K562 (cell line): ENCODE results near the gene GHR. TPM values are rescaled to one million over a fixed set of nuclear protein-coding genes. Genes with fewer than 3 reads are reported as not detected.

Source experiments
- ATAC-seq: fragments of 200-7000 bp; cut with Tn5 transposase; 3 replicates; pipeline ENCODE4 v1.9.1; 2020; ENCODE audit warnings: moderate library complexity
- BruUV-seq: library from RNA; stranded (reverse); fragments of 400-500 nt; replicated peaks from 2 replicates; lab custom pipeline; 2021; lab: Mats Ljungman, UMichigan
- CTCF ChIA-PET: fragments of 300-600 bp; formaldehyde crosslinking; extraction: SDS; loops from one replicate; lab custom pipeline; 2021; ENCODE audit warnings: low intra/inter-chr PET ratio; lab: Yijun Ruan, JAX
- POLR2A ChIA-PET: fragments of 300-600, 350-650 bp; sonication (Branson Sonifier 250); formaldehyde crosslinking; extraction: SDS; loops from one replicate; lab custom pipeline; 2021; ENCODE audit warnings: antibody characterized with exemption, inconsistent platforms; lab: Yijun Ruan, JAX
- DNase-seq, 4 experiments: peaks; one replicate each; pipeline versions ENCODE4 v3.0.0 to v3.0.0-alpha.2; 2011 to 2018; ENCODE audit warnings: low spot score in 3 of 4, mixed read lengths in 3 of 4; ENCODE audit errors: extremely low read depth in 1 of 4
- FAIRE-seq: peaks from 2 replicates; lab custom pipeline; 2011; peaks lifted over from hg19 to GRCh38; lab: Jason Lieb, UNC
- H2AFZ ChIP-seq: 2 replicates; pipeline ENCODE4 v1.6.0; 2011; ENCODE audit warnings: low read depth, low read length, control low read depth, inconsistent platforms
- H3K27ac ChIP-seq: fragments of 200-600 bp; 3 replicates; pipeline ENCODE4 v1.8.0; 2011; ENCODE audit warnings: low read depth, mild to moderate bottlenecking, control low read depth, inconsistent platforms, low read length, moderate library complexity, mixed read lengths; ENCODE audit errors: extremely low read depth
- H3K27me3 ChIP-seq, 2 experiments: fragments of 300-600 bp in 1 of 2; 2 replicates in 1 of 2; 3 replicates in 1 of 2; pipeline versions ENCODE4 v1.6.0 to v1.8.0; 2011; ENCODE audit warnings: inconsistent platforms in 2 of 2, low read length in 2 of 2, mild to moderate bottlenecking in 1 of 2, mixed read lengths in 1 of 2, moderate library complexity in 1 of 2; ENCODE audit not compliant: control insufficient read depth in 2 of 2, insufficient read depth in 2 of 2
- H3K36me3 ChIP-seq: fragments of 300-600 bp; 3 replicates; pipeline ENCODE4 v1.8.0; 2011; ENCODE audit warnings: mild to moderate bottlenecking, low read length, inconsistent platforms; ENCODE audit not compliant: control insufficient read depth, insufficient read depth
- H3K4me1 ChIP-seq, 2 experiments: fragments of 200-600 bp in 1 of 2; replicated peaks in 1 of 2; 2 replicates in 1 of 2; 3 replicates in 1 of 2; pipeline versions ENCODE4 v1.5.1 to v1.8.0; 2011; ENCODE audit warnings: inconsistent platforms in 2 of 2, low read length in 2 of 2, mild to moderate bottlenecking in 1 of 2, mixed read lengths in 1 of 2, moderate library complexity in 1 of 2; ENCODE audit not compliant: control insufficient read depth in 2 of 2, insufficient read depth in 2 of 2
- H3K4me2 ChIP-seq: 2 replicates; pipeline ENCODE4 v1.6.1; 2011; ENCODE audit warnings: low read length, control low read depth, inconsistent platforms, mixed read lengths; ENCODE audit not compliant: insufficient read depth
- H3K4me3 ChIP-seq: fragments of 200-600 bp; sonication (generic), shearing (Covaris generic); 2 replicates; pipeline ENCODE4 v1.5.1; 2016; ENCODE audit warnings: control low read depth, inconsistent platforms
- H3K79me2 ChIP-seq: fragments of 200-600 bp; 3 replicates; pipeline ENCODE4 v1.8.0; 2011; ENCODE audit warnings: low read length, inconsistent platforms; ENCODE audit not compliant: control insufficient read depth, insufficient read depth
- H3K9ac ChIP-seq, 2 experiments: 2 replicates each; pipeline versions ENCODE4 v1.6.0 to v1.6.1; 2011; ENCODE audit warnings: low read depth in 2 of 2, low read length in 2 of 2, control low read depth in 1 of 2, inconsistent platforms in 1 of 2, mild to moderate bottlenecking in 1 of 2, mixed read lengths in 1 of 2; ENCODE audit not compliant: insufficient read depth in 1 of 2
- H3K9me1 ChIP-seq: one replicate; pipeline ENCODE4 v1.6.0; 2011; ENCODE audit warnings: inconsistent platforms, mild to moderate bottlenecking, low read length, moderate library complexity; ENCODE audit not compliant: control insufficient read depth, insufficient read depth
- H3K9me3 ChIP-seq: replicated peaks from 2 replicates; pipeline ENCODE4 v1.5.1; 2011; ENCODE audit warnings: low read depth, low read length, inconsistent platforms; ENCODE audit not compliant: control insufficient read depth, insufficient read depth
- H4K20me1 ChIP-seq: replicated peaks from 2 replicates; pipeline ENCODE4 v1.6.1; 2011; ENCODE audit warnings: low read length, inconsistent platforms, mixed read lengths; ENCODE audit not compliant: control insufficient read depth, insufficient read depth
- ELF1 ChIP-seq: fragments of 200-800 bp; sonication (Bioruptor generic); IDR thresholded peaks from 2 replicates; pipeline ENCODE4 v1.6.1; 2016; ENCODE audit warnings: missing genetic modification characterization, missing compliant biosample characterization
- MCM3 ChIP-seq: fragments of 450-650 bp; IDR thresholded peaks from 2 replicates; pipeline ENCODE4 v1.6.1; 2016
- TEAD2 ChIP-seq: fragments of 450-650 bp; IDR thresholded peaks from 2 replicates; pipeline ENCODE4 v1.6.1; 2016; ENCODE audit warnings: missing genetic modification characterization, control low read depth, missing compliant biosample characterization
- whole genome bisulfite sequencing: fragments of 100-300 bp; shearing (Covaris generic); methylation state at CpG from one replicate; pipeline ENCODE4 v1.1.6; 2016; ENCODE audit warnings: low coverage, mixed read lengths; ENCODE audit not compliant: insufficient coverage; ENCODE audit errors: missing lambda C conversion rate; 5-methylcytosine and 5-hydroxymethylcytosine counted together
- in situ Hi-C: fragments of 300-500 bp; cut with MboI; formaldehyde crosslinking; loops from 4 replicates; pipeline ENCODE4 v1.15.0; 2018; ENCODE audit warnings: inconsistent platforms, mixed read lengths
- intact Hi-C: fragments of 100-400 bp; cut with micrococcal nuclease; formaldehyde crosslinking; loops from 2 replicates; pipeline ENCODE4 v1.14.2; 2022
- polyA plus RNA-seq, 8 experiments: library from polyadenylated mRNA; depleted of rRNA in 4 of 8; stranded (reverse) in 5 of 8; unstranded in 3 of 8; fragments of >200 nt; fragmentation: Nextera tagmentation in 2 of 8; fragmentation: Illumina TruSeq in 1 of 8; extraction: Ambion mirVana in 2 of 8; extraction: Trizol in 1 of 8; gene quantifications; 2 replicates each; pipeline versions ENCODE4 v1.2.1 to v1.2.3, GENCODE V29; 2011 to 2014; ENCODE audit warnings: inconsistent platforms in 1 of 8, missing spikeins in 1 of 8
- total RNA-seq, 7 experiments: library from RNA; depleted of rRNA in 6 of 7; stranded (reverse); fragments of >200 nt in 6 of 7; fragmentation: Illumina TruSeq in 2 of 7; extraction: Trizol in 2 of 7; gene quantifications; 2 replicates each; pipeline versions ENCODE4 v1.2.1 to v1.2.3, GENCODE V29; 2011 to 2021; ENCODE audit warnings: low replicate concordance in 1 of 7
- TF ChIP-seq, protein P1 (sequence below): fragments of 450-650 bp; IDR thresholded peaks from 2 replicates; pipeline ENCODE4 v1.7.1; 2018; ENCODE audit warnings: mild to moderate bottlenecking, low read depth; ENCODE audit not compliant: partially characterized antibody
- TF ChIP-seq, protein P2 (sequence below), 2 experiments: IDR thresholded peaks in 1 of 2; conservative IDR thresholded peaks in 1 of 2; 2 replicates each; pipeline ENCODE4 v1.6.1; 2016; ENCODE audit warnings: low read depth in 2 of 2, mild to moderate bottlenecking in 1 of 2, missing compliant biosample characterization in 1 of 2, missing genetic modification characterization in 1 of 2, moderate library complexity in 1 of 2

Gene GHR
- total and polyA plus RNA-seq, 9 of the 15 experiments (the other 6 are each of a cell fraction or from before 2014, with no cell fraction given): 0.01 to 0.13 (median 0.07) TPM; not detected in 5

DNA sequence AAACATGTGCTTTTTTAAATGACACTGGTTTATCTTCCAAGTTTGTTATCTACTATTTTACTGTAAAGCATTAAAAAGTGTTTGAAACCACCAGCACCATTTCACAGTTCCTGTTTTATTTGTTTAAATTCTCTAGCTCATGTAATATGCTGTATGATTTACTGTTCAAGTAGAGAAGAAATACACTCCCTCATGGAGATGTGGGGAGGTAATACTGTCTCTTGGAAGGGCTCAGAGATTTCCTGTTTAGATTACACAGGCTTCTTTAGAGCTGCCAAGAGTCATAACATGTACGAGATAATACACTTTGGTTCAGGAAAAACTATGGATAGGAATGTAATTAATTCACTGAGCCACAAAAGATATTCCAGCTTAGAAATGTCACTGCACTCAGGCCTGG is 198.4 kb downstream of the GHR start:
- no peaks in the 10 kb centered on the region for H4K20me1 ChIP-seq
- H3K4me1 ChIP-seq: no peaks in the 10 kb centered on the region
- H3K9me1 ChIP-seq: no peaks in the 10 kb centered on the region
- FAIRE-seq (no peak), DNase-seq (no peak), ATAC-seq (no peak)
- no TSS peak for BruUV-seq
- POLR2A ChIA-PET: interaction anchor here (0.6 kb wide), 2 partner anchors 90 to 157 kb away, joined by 3 read pairs; no protein-coding TSS in a partner anchor
- H3K36me3 ChIP-seq: no peaks in the 10 kb centered on the region
- no peak overlapping the region for H3K9ac ChIP-seq
- no peaks in the 10 kb centered on the region for H3K79me2 ChIP-seq
- 0 out of 5 replicates have a peak, but pooled peaks cover 0 to 2% of the 10 kb centered on the region in 2 experiments for H3K27me3 ChIP-seq
- intact Hi-C loops: no loop called here
- TF ChIP-seq ELF1 (tag) (0 out of 2 replicates have a peak, but pooled peaks have one; percentile 36), MCM3 (no peak), TEAD2 (tag) (0 out of 2 replicates have a peak, but pooled peaks have one; percentile 36)
- TF ChIP-seq, protein P1, sequence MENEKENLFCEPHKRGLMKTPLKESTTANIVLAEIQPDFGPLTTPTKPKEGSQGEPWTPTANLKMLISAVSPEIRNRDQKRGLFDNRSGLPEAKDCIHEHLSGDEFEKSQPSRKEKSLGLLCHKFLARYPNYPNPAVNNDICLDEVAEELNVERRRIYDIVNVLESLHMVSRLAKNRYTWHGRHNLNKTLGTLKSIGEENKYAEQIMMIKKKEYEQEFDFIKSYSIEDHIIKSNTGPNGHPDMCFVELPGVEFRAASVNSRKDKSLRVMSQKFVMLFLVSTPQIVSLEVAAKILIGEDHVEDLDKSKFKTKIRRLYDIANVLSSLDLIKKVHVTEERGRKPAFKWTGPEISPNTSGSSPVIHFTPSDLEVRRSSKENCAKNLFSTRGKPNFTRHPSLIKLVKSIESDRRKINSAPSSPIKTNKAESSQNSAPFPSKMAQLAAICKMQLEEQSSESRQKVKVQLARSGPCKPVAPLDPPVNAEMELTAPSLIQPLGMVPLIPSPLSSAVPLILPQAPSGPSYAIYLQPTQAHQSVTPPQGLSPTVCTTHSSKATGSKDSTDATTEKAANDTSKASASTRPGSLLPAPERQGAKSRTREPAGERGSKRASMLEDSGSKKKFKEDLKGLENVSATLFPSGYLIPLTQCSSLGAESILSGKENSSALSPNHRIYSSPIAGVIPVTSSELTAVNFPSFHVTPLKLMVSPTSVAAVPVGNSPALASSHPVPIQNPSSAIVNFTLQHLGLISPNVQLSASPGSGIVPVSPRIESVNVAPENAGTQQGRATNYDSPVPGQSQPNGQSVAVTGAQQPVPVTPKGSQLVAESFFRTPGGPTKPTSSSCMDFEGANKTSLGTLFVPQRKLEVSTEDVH: no peak
- TF ChIP-seq, protein P2, sequence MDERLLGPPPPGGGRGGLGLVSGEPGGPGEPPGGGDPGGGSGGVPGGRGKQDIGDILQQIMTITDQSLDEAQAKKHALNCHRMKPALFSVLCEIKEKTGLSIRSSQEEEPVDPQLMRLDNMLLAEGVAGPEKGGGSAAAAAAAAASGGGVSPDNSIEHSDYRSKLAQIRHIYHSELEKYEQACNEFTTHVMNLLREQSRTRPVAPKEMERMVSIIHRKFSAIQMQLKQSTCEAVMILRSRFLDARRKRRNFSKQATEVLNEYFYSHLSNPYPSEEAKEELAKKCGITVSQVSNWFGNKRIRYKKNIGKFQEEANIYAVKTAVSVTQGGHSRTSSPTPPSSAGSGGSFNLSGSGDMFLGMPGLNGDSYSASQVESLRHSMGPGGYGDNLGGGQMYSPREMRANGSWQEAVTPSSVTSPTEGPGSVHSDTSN (CRISPR knock-in tag; IDR thresholded peaks at IDR 0.05; ENCODE audit: low read depth): no peak
- TF ChIP-seq, protein P2 (tag; conservative IDR thresholded peaks at IDR 0.05; ENCODE audit: low read depth): peak; percentile 47; the same call in 1 of the 2 replicates
- H3K27ac ChIP-seq: no peak overlapping the region
- H3K4me3 ChIP-seq: no peak overlapping the region
- no peak overlapping the region for H3K4me2 ChIP-seq
- no peaks in the 10 kb centered on the region for H3K9me3 ChIP-seq
- WGBS: 0% methylated on average over 1 of the region's 1 CpG
- CTCF ChIA-PET: no interaction called here
- in situ Hi-C loops: no loop called here
- no peak overlapping the region for H2AFZ ChIP-seq
